GM12878 (cell line): ENCODE results near the gene EML1. TPM values are rescaled to one million over a fixed set of nuclear protein-coding genes. Genes with fewer than 3 reads are reported as not detected.

Experiments
- ATAC-seq: fragments of 200-7000 bp; cut with Tn5 transposase; 3 replicates; pipeline ENCODE4 v1.9.1; 2020; ENCODE audit warnings: mild to moderate bottlenecking, moderate library complexity
- BruUV-seq: library from RNA; stranded (reverse); fragments of 400-500 nt; replicated peaks from 2 replicates; lab custom pipeline; 2021; lab: Mats Ljungman, UMichigan
- CTCF ChIA-PET: fragments of 300-600 bp; sonication (Branson Sonifier 250); formaldehyde crosslinking; extraction: SDS; loops from one replicate; lab custom pipeline; 2021; ENCODE audit warnings: inconsistent platforms; lab: Yijun Ruan, JAX
- POLR2A ChIA-PET: fragments of 350-600 bp; formaldehyde crosslinking; extraction: SDS; loops from one replicate; lab custom pipeline; 2021; ENCODE audit warnings: inconsistent platforms; lab: Charles Lee
- RAD21 ChIA-PET: fragments of 300-600 bp; sonication (Branson Sonifier 250); formaldehyde crosslinking; loops from one replicate; lab custom pipeline; 2023; ENCODE audit warnings: antibody characterized with exemption; ENCODE audit not compliant: unreplicated experiment; lab: Charles Lee
- SMC1A ChIA-PET: fragments of 300-600 bp; sonication (Branson Sonifier 250); formaldehyde crosslinking; loops from one replicate; lab custom pipeline; 2023; ENCODE audit not compliant: unreplicated experiment, uncharacterized antibody; lab: Charles Lee
- DNase-seq: peaks from one replicate; pipeline ENCODE4 v3.0.0-alpha.2; 2011; ENCODE audit warnings: low read depth, low spot score
- FAIRE-seq: peaks from 3 replicates; lab custom pipeline; 2011; peaks lifted over from hg19 to GRCh38; lab: Jason Lieb, UNC
- H2AFZ ChIP-seq: 2 replicates; pipeline ENCODE4 v1.6.0; 2011; ENCODE audit warnings: low read depth, low read length, control low read depth; ENCODE audit not compliant: control insufficient read depth
- H3K27ac ChIP-seq: 2 replicates; pipeline ENCODE4 v1.5.1; 2011; ENCODE audit warnings: control low read depth; ENCODE audit not compliant: control insufficient read depth, insufficient read depth
- H3K27me3 ChIP-seq, 2 experiments: replicated peaks in 1 of 2; 2 replicates each; pipeline versions ENCODE4 v1.6.0 to v1.6.1; 2011; ENCODE audit warnings: low read length in 1 of 2; ENCODE audit not compliant: control insufficient read depth in 2 of 2, insufficient read depth in 2 of 2
- H3K36me3 ChIP-seq, 2 experiments: 2 replicates each; pipeline ENCODE4 v1.5.1; 2011; ENCODE audit warnings: low read length in 1 of 2; ENCODE audit not compliant: control insufficient read depth in 2 of 2, insufficient read depth in 2 of 2
- H3K4me1 ChIP-seq: 2 replicates; pipeline ENCODE4 v1.6.1; 2011; ENCODE audit warnings: mild to moderate bottlenecking, low read length, moderate library complexity, mixed read lengths; ENCODE audit not compliant: control insufficient read depth, insufficient read depth
- H3K4me2 ChIP-seq: 2 replicates; pipeline ENCODE4 v1.6.0; 2011; ENCODE audit warnings: control low read depth; ENCODE audit not compliant: control insufficient read depth, insufficient read depth
- H3K4me3 ChIP-seq: fragments of 200-600 bp; sonication (generic); 2 replicates; pipeline ENCODE4 v1.5.1; 2016
- H3K79me2 ChIP-seq: 2 replicates; pipeline ENCODE4 v1.6.0; 2011; ENCODE audit warnings: low read length; ENCODE audit not compliant: control insufficient read depth, insufficient read depth
- H3K9ac ChIP-seq: 2 replicates; pipeline ENCODE4 v1.8.0; 2011; ENCODE audit warnings: low read length, control low read depth, mixed read lengths; ENCODE audit not compliant: control insufficient read depth, insufficient read depth
- H3K9me3 ChIP-seq: replicated peaks from 3 replicates; pipeline ENCODE4 v1.5.1; 2011; ENCODE audit warnings: mild to moderate bottlenecking, low read length; ENCODE audit not compliant: control insufficient read depth, insufficient read depth
- H4K20me1 ChIP-seq: 2 replicates; pipeline ENCODE4 v1.6.0; 2011; ENCODE audit not compliant: control insufficient read depth, insufficient read depth
- CHD1 ChIP-seq: IDR thresholded peaks from 2 replicates; pipeline ENCODE4 v1.6.1; 2012; ENCODE audit warnings: low read depth, low read length, improper control_type of control experiment
- NBN ChIP-seq: fragments of 450-650 bp; IDR thresholded peaks from 2 replicates; pipeline ENCODE4 v1.6.1; 2016
- POLR2AphosphoS2 ChIP-seq: IDR thresholded peaks from 2 replicates; pipeline ENCODE4 v1.6.1; 2011; ENCODE audit warnings: low read depth, mild to moderate bottlenecking, low read length, improper control_type of control experiment, moderate library complexity
- POLR2AphosphoS5 ChIP-seq: IDR thresholded peaks from 2 replicates; pipeline ENCODE4 v1.6.1; 2011; ENCODE audit warnings: mild to moderate bottlenecking, low read length, inconsistent platforms
- WGBS: methylation state at CpG from one replicate; pipeline ENCODE4 v1.1.6; 2016; ENCODE audit warnings: low lambda C conversion rate; ENCODE audit not compliant: insufficient replicate concordance, insufficient coverage; ENCODE audit errors: missing lambda C conversion rate; 5-methylcytosine and 5-hydroxymethylcytosine counted together
- in situ Hi-C: fragments of 300-500 bp; cut with MboI; formaldehyde crosslinking; loops from 9 replicates; pipeline ENCODE4 v1.14.3; 2018; ENCODE audit warnings: mixed read lengths
- intact Hi-C: fragments of 100-400 bp; cut with micrococcal nuclease; formaldehyde crosslinking; loops from one replicate; pipeline ENCODE4 v1.14.2; 2022; ENCODE audit not compliant: unreplicated experiment
- polyA plus RNA-seq, 11 experiments: library from polyadenylated mRNA; depleted of rRNA in 4 of 11; unstranded in 6 of 11; stranded (reverse) in 5 of 11; fragments of >200 nt; fragmentation: Nextera tagmentation in 4 of 11; fragmentation: Illumina TruSeq in 1 of 11; extraction: Ambion mirVana in 4 of 11; extraction: Trizol in 1 of 11; gene quantifications; 1 replicate in 1 of 11; 2 replicates in 10 of 11; pipeline versions ENCODE4 v1.2.1 to v1.2.3, GENCODE V29; 2011 to 2016; ENCODE audit warnings: inconsistent platforms in 2 of 11, missing spikeins in 2 of 11, low read depth in 1 of 11
- total RNA-seq, 4 experiments: library from RNA; depleted of rRNA in 3 of 4; stranded (reverse); fragments of >200 nt in 3 of 4; fragmentation: Illumina TruSeq in 1 of 4; extraction: Trizol in 1 of 4; gene quantifications; 2 replicates each; pipeline versions ENCODE4 v1.2.1 to v1.2.3, GENCODE V29; 2013 to 2021
- TF ChIP-seq, protein P1 (sequence below): fragments of 450-650 bp; formaldehyde crosslinking; IDR thresholded peaks from 2 replicates; pipeline ENCODE4 v1.4.0; 2022; ENCODE audit warnings: mild to moderate bottlenecking, moderate library complexity

Gene EML1
- total and polyA plus RNA-seq, 10 of the 15 experiments (the other 5 are each of a cell fraction or from before 2014, with no cell fraction given), result 0.05 to 3.4 (median 0.11) TPM; not detected in 3

DNA sequence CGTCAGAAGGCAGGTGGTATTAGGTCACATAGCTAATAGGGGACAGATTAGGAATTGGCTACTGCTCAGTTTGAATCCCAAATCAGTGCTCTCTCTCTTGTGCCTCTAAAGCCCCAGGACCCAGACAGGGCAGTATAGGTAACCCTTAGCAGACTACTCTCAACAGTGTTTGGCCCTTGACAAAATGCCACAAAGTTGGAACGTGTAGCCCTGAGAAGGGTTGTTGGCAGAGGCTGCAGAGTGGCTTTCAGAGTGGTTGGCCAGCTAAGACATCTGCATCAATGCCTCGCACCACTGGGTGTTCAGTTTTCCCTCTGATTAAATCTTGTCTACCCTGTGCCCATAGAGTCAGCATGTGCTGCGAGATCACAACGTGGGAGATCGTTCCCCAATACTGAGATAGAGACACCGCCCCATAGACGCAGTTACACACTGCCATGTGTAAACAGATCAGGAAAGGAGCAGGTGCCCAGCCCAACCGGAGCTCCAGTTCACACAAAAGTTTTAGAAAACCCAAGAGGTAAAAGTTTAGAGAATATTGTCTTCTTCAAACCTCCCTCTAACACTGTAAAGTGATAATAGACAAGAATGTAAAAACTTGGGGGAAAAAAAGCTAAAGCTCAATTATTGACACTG, 48.3 kb downstream of the EML1 start:
- Histone ChIP-seq H3K79me2 (no peaks in the 10 kb centered on the region), H3K27ac (no peak overlapping the region), H3K27me3 (no peaks in the 10 kb centered on the region; a peak in 3 of 4 replicates), H3K9ac (no peak overlapping the region), H2AFZ (no peak overlapping the region), H3K4me2 (no peak overlapping the region), H3K9me3 (no peaks in the 10 kb centered on the region), H4K20me1 (no peaks in the 10 kb centered on the region), H3K36me3 (no peaks in the 10 kb centered on the region), H3K4me3 (no peak overlapping the region), H3K4me1 (no peaks in the 10 kb centered on the region)
- ATAC-seq (no peak), DNase-seq (no peak), FAIRE-seq (no peak)
- in situ Hi-C loops (no loop called here), intact Hi-C loops (no loop called here)
- CTCF ChIA-PET, result interaction anchor here (0.6 kb wide), 1 partner anchor 1585 kb away, joined by 3 read pairs; no protein-coding TSS in a partner anchor
- BruUV-seq, result no TSS peak
- POLR2A ChIA-PET, result no interaction called here
- RAD21 ChIA-PET, result no interaction called here
- SMC1A ChIA-PET, result interaction anchor here (1.2 kb wide), 1 partner anchor 9 kb away, joined by 3 read pairs; no protein-coding TSS in a partner anchor
- 33% methylated on average over 9 of the region's 9 CpGs for WGBS
- no peak for TF ChIP-seq NBN
- no peak for TF ChIP-seq POLR2AphosphoS5
- TF ChIP-seq CHD1, result no peak
- TF ChIP-seq, protein P1, sequence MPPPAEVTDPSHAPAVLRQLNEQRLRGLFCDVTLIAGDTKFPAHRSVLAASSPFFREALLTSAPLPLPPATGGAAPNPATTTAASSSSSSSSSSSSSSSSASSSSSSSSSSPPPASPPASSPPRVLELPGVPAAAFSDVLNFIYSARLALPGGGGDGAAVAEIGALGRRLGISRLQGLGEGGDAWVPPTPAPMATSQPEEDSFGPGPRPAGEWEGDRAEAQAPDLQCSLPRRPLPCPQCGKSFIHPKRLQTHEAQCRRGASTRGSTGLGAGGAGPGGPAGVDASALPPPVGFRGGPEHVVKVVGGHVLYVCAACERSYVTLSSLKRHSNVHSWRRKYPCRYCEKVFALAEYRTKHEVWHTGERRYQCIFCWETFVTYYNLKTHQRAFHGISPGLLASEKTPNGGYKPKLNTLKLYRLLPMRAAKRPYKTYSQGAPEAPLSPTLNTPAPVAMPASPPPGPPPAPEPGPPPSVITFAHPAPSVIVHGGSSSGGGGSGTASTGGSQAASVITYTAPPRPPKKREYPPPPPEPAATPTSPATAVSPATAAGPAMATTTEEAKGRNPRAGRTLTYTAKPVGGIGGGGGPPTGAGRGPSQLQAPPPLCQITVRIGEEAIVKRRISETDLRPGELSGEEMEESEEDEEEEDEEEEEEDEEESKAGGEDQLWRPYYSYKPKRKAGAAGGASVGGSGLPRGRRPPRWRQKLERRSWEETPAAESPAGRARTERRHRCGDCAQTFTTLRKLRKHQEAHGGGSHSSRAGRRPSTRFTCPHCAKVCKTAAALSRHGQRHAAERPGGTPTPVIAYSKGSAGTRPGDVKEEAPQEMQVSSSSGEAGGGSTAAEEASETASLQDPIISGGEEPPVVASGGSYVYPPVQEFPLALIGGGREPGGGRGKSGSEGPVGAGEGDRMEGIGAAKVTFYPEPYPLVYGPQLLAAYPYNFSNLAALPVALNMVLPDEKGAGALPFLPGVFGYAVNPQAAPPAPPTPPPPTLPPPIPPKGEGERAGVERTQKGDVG (CRISPR knock-in tag), result no peak
- TF ChIP-seq POLR2AphosphoS2, result no peak
